Measurements from ENCODE around the gene GPR161. TPM values are rescaled to one million over a fixed set of nuclear protein-coding genes. Genes with fewer than 3 reads are reported as not detected.
A peak's percentile ranks its signal among the peaks of the same experiment; 100 is the strongest.

GPR161 gene
- total and polyA plus RNA-seq, 2 of the 13 experiments (the other 11 are each of a cell fraction or from before 2014, with no cell fraction given), result 0.13 to 0.35 TPM

DNA sequence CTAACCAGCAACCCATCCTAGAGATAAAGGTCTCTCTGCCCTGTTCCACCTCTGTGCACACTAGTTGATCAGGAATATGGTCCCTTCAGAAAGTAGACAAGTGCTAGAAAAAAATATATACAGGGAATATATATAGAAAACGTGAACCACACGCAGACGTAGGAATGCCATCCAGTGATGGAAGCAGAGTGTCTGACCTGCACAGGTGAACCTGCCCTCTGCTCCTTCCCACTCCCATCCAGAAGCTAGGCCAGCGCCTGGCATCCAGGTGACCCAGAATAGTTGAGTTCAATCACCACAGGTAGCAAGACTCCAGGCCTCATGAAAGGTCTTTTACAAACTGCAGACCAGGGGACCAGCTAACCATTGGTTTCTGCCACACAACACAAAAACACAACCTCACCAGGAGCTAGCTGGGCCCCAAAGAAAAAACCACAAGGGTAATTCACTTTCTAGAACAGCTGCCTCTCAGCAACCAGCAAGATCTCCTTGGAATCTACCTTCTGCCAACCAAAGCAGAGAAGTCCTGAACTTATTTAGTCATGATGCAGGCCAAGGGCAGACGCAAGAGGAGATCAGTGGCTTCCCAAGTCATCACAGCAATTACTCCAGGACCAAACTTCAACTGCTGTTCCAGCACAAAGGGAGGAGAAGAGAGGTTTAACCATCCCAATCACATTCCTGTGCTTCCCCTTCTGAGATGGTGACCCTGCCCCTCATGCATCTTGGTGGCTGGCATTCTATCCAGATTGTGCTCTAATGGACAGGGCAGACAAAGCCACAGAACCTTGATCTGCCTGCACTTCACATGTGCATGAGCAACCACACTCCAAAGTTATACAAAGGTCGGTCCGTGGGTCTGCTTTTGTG is 53.0 kb downstream of the GPR161 start (continued):
- TF ChIP-seq, protein P1, sequence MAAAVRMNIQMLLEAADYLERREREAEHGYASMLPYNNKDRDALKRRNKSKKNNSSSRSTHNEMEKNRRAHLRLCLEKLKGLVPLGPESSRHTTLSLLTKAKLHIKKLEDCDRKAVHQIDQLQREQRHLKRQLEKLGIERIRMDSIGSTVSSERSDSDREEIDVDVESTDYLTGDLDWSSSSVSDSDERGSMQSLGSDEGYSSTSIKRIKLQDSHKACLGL (CRISPR knock-in tag; IDR thresholded peaks at IDR 0.05), result no peak
- TF ChIP-seq CHD2 (IDR thresholded peaks at IDR 0.05; ENCODE audit: low read depth, low read length), result no peak

DNA sequence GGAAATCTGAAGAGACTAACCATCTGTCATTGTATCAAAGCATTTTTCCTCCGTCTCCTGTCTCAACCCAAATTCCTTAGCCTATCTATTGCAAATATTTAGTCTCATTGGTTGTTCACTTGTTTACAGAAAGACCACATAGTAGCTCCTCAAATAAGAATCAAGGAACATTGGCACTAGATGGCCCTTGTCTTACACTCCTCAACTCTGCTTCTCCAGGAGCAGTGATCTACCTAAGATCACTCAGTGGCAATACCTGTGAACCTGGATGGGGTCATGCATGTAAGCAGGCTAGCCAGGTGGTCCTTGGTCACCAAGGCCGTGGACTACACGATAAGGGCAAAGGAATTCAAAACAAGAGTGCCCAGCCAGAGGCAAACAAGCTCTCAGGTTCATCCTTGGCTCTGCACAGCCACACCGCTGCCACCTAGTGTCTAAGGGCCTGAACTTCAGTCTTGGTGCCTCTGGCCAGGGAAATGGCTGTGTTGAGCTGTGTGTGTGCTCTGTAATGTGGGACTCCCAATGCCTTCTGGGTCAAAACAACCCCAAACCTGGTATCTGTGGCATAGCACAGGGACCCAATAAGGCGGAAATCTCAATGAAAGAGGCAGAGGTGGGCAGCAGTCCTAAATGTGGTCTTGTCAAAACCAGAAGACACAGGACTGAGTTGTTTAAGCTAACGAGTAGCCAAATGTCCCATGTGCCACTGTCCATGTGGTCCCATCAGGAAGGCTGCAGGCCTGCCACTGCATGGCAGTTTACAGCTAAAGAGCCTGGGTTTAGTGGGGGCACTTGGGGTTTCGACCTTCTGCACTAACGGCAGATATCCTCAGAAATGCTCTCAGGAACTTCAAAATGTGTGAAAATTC is 54.5 kb downstream of the GPR161 start:
- no peak overlapping the region for H2AFZ ChIP-seq (ENCODE audit: low read length)
- FAIRE-seq (peak; percentile 81), DNase-seq (ENCODE audit: low spot score) (peak; percentile 57), ATAC-seq (peak; percentile 89)
- no peak overlapping the region for H3K4me2 ChIP-seq (ENCODE audit: low read depth, low read length)
- no peak overlapping the region for H3K9ac ChIP-seq (ENCODE audit: insufficient read depth, low read depth, low read length)
- peaks cover 6% of the 10 kb centered on the region; the same call in 1 of the 2 replicates for H3K4me1 ChIP-seq (ENCODE audit: insufficient read depth, low read length)
- H3K27ac ChIP-seq (ENCODE audit: extremely low read length, insufficient read depth, low read length), result no peak overlapping the region
- peaks cover 2 to 8% of the 10 kb centered on the region in 2 experiments; a peak in 4 of 5 replicates for H3K36me3 ChIP-seq (replicated peaks in 1 of 2; ENCODE audit: control insufficient read depth in 1 of 2, insufficient read depth in 2 of 2, low read length in 2 of 2)
- H3K79me2 ChIP-seq (ENCODE audit: insufficient read depth, low read length), result no peaks in the 10 kb centered on the region
- ChIA-PET CTCF (ENCODE audit: low intra/inter-chr PET ratio, low total read pairs) (no interaction called here), POLR2A (no interaction called here)
- no peaks in the 10 kb centered on the region for H4K20me1 ChIP-seq (ENCODE audit: insufficient read depth, low read length)
- 47% methylated on average over 8 of the region's 8 CpGs for WGBS (ENCODE audit: low lambda C conversion rate)
- no peak overlapping the region for H3K4me3 ChIP-seq (replicated peaks in 1 of 3; ENCODE audit: insufficient read depth in 1 of 3, low read depth in 2 of 3, low read length in 3 of 3)
- no peaks in the 10 kb centered on the region for H3K9me3 ChIP-seq (ENCODE audit: low read length)
- in situ Hi-C loops (cut with HindIII; ENCODE audit: extremely low pct_ligation_motif_present, low pct_unique_long_range_greater_than_20kb) (no loop called here), intact Hi-C loops (cut with micrococcal nuclease; ENCODE audit: unreplicated experiment) (no loop called here)
- no peaks in the 10 kb centered on the region for H3K27me3 ChIP-seq (ENCODE audit: control insufficient read depth in 1 of 2, insufficient read depth in 2 of 2, low read length in 2 of 2)
- BruUV-seq (replicated peaks), result no TSS peak
- TF ChIP-seq, protein P2, sequence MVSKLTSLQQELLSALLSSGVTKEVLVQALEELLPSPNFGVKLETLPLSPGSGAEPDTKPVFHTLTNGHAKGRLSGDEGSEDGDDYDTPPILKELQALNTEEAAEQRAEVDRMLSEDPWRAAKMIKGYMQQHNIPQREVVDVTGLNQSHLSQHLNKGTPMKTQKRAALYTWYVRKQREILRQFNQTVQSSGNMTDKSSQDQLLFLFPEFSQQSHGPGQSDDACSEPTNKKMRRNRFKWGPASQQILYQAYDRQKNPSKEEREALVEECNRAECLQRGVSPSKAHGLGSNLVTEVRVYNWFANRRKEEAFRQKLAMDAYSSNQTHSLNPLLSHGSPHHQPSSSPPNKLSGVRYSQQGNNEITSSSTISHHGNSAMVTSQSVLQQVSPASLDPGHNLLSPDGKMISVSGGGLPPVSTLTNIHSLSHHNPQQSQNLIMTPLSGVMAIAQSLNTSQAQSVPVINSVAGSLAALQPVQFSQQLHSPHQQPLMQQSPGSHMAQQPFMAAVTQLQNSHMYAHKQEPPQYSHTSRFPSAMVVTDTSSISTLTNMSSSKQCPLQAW (CRISPR knock-in tag; IDR thresholded peaks at IDR 0.05), result 0 out of 2 replicates have a peak, but pooled peaks have one; percentile 29
- TF ChIP-seq ZMYM4 (CRISPR knock-in tag; IDR thresholded peaks at IDR 0.05), result peak; percentile 40; the same call in 1 of the 2 replicates
- peak; percentile 58; the same call in 1 of the 2 replicates for TF ChIP-seq ZNF598 (CRISPR knock-in tag; IDR thresholded peaks at IDR 0.05; ENCODE audit: borderline replicate concordance)
- 0 out of 2 replicates have a peak, but pooled peaks have one; percentile 19 for TF ChIP-seq KDM2A (CRISPR knock-in tag; IDR thresholded peaks at IDR 0.05; ENCODE audit: borderline replicate concordance, low read depth)
- TF ChIP-seq RXRA (CRISPR knock-in tag; IDR thresholded peaks at IDR 0.05), result 0 out of 2 replicates have a peak, but pooled peaks have one; percentile 25
- TF ChIP-seq SMC3 (IDR thresholded peaks at IDR 0.05; ENCODE audit: low read length), result peak; percentile 28; the same call in 1 of the 2 replicates
- 0 out of 2 replicates have a peak, but pooled peaks have one; percentile 28 for TF ChIP-seq ZNF501 (CRISPR knock-in tag; IDR thresholded peaks at IDR 0.05)
- peak; percentile 59; the same call in 1 of the 2 replicates for TF ChIP-seq ZNF782 (CRISPR knock-in tag; IDR thresholded peaks at IDR 0.05; ENCODE audit: borderline replicate concordance)
- TF ChIP-seq MEIS1 (CRISPR knock-in tag; IDR thresholded peaks at IDR 0.05; ENCODE audit: borderline replicate concordance), result peak; percentile 57; the same call in 1 of the 2 replicates
- 0 out of 2 replicates have a peak, but pooled peaks have one; percentile 15 for TF ChIP-seq TBX2 (CRISPR knock-in tag; IDR thresholded peaks at IDR 0.05; ENCODE audit: borderline replicate concordance)
- no peak for TF ChIP-seq LCORL (IDR thresholded peaks at IDR 0.05)
- 0 out of 2 replicates have a peak, but pooled peaks have one; percentile 26 for TF ChIP-seq LCORL (CRISPR knock-in tag; IDR thresholded peaks at IDR 0.05)
- peak; percentile 49; the same call in 1 of the 2 replicates for TF ChIP-seq RAD21 (CRISPR knock-in tag; IDR thresholded peaks at IDR 0.05)
- no peak for TF ChIP-seq GTF2F1 (IDR thresholded peaks at IDR 0.05; ENCODE audit: low read length)
